HepG2 (cell line): ENCODE data around the gene LRP1B. TPM values are rescaled to one million over a fixed set of nuclear protein-coding genes. Genes with fewer than 3 reads are reported as not detected.

Experiments used
- ATAC-seq: fragments of 200-7000 bp; cut with Tn5 transposase; 3 replicates; pipeline ENCODE4 v1.9.1; 2020; ENCODE audit warnings: mild to moderate bottlenecking, moderate library complexity
- BruUV-seq: library from RNA; stranded (reverse); fragments of 400-500 nt; replicated peaks from 2 replicates; lab custom pipeline; 2021; lab: Mats Ljungman, UMichigan
- CTCF ChIA-PET: fragments of 300-600 bp; formaldehyde crosslinking; extraction: SDS; loops from one replicate; lab custom pipeline; 2021; ENCODE audit warnings: low total read pairs, inconsistent platforms, low intra/inter-chr PET ratio; lab: Yijun Ruan, JAX
- POLR2A ChIA-PET: fragments of 350-600 bp; sonication (Branson Sonifier 250); formaldehyde crosslinking; loops from one replicate; lab custom pipeline; 2020; ENCODE audit warnings: antibody characterized with exemption, inconsistent platforms; lab: Yijun Ruan, JAX
- DNase-seq: peaks from one replicate; pipeline ENCODE4 v3.0.0-alpha.2; 2015; ENCODE audit warnings: low spot score
- FAIRE-seq: peaks from 3 replicates; lab custom pipeline; 2011; peaks lifted over from hg19 to GRCh38; lab: Jason Lieb, UNC
- H2AFZ ChIP-seq: one replicate; pipeline ENCODE4 v1.6.1; 2011; ENCODE audit warnings: low read length, inconsistent platforms
- H3K27ac ChIP-seq: fragments of 300-600 bp; 3 replicates; pipeline ENCODE4 v1.8.0; 2011; ENCODE audit warnings: mixed run types, mild to moderate bottlenecking, mixed read lengths, low read length, inconsistent platforms; ENCODE audit not compliant: insufficient read depth; ENCODE audit errors: extremely low read length
- H3K27me3 ChIP-seq, 2 experiments: fragments of 200-600 bp in 1 of 2; 2 replicates in 1 of 2; 3 replicates in 1 of 2; pipeline versions ENCODE4 v1.6.0 to v1.8.0; 2011; ENCODE audit warnings: low read length in 2 of 2, mild to moderate bottlenecking in 2 of 2, moderate library complexity in 2 of 2, inconsistent platforms in 1 of 2; ENCODE audit not compliant: insufficient read depth in 2 of 2, control insufficient read depth in 1 of 2
- H3K36me3 ChIP-seq, 2 experiments: fragments of 200-600 bp in 1 of 2; replicated peaks in 1 of 2; 2 replicates in 1 of 2; 3 replicates in 1 of 2; pipeline versions ENCODE4 v1.5.1 to v1.8.0; 2011; ENCODE audit warnings: low read length in 2 of 2, inconsistent platforms in 1 of 2; ENCODE audit not compliant: insufficient read depth in 2 of 2, control insufficient read depth in 1 of 2
- H3K4me1 ChIP-seq: 2 replicates; pipeline ENCODE4 v1.5.1; 2012; ENCODE audit warnings: low read length, inconsistent platforms; ENCODE audit not compliant: insufficient read depth
- H3K4me2 ChIP-seq: 2 replicates; pipeline ENCODE4 v1.6.0; 2011; ENCODE audit warnings: low read depth, low read length, inconsistent platforms
- H3K4me3 ChIP-seq, 3 experiments: fragments of 200-600 bp in 1 of 3; sonication (generic), shearing (Covaris generic) in 1 of 3; replicated peaks in 1 of 3; 2 replicates each; pipeline ENCODE4 v1.5.1; 2011 to 2016; ENCODE audit warnings: low read length in 3 of 3, inconsistent platforms in 2 of 3, low read depth in 2 of 3, mild to moderate bottlenecking in 2 of 3, control low read depth in 1 of 3, mixed read lengths in 1 of 3; ENCODE audit not compliant: insufficient read depth in 1 of 3
- H3K79me2 ChIP-seq: one replicate; pipeline ENCODE4 v1.6.1; 2011; ENCODE audit warnings: low read length, inconsistent platforms; ENCODE audit not compliant: insufficient read depth
- H3K9ac ChIP-seq: 2 replicates; pipeline ENCODE4 v1.6.0; 2011; ENCODE audit warnings: mild to moderate bottlenecking, low read depth, low read length, inconsistent platforms; ENCODE audit not compliant: insufficient read depth
- H3K9me3 ChIP-seq: 2 replicates; pipeline ENCODE4 v1.5.1; 2012; ENCODE audit warnings: mild to moderate bottlenecking, low read length
- H4K20me1 ChIP-seq: 2 replicates; pipeline ENCODE4 v1.6.0; 2011; ENCODE audit warnings: inconsistent platforms, mild to moderate bottlenecking, low read length, moderate library complexity; ENCODE audit not compliant: insufficient read depth
- ARNT2 ChIP-seq: sonication (generic); formaldehyde crosslinking; IDR thresholded peaks from 2 replicates; pipeline ENCODE4 v1.8.0; 2022; ENCODE audit warnings: mild to moderate bottlenecking, low read depth, missing genetic modification reagents, moderate library complexity
- ATRX ChIP-seq: sonication (generic); formaldehyde crosslinking; IDR thresholded peaks from 2 replicates; pipeline ENCODE4 v1.4.0; 2020; ENCODE audit warnings: missing genetic modification reagents, borderline replicate concordance
- HCFC1 ChIP-seq: fragments of 150-350 bp; IDR thresholded peaks from 2 replicates; pipeline ENCODE4 v1.6.1; 2014; ENCODE audit warnings: low read depth, low read length
- HNF4A ChIP-seq: sonication (generic); formaldehyde crosslinking; IDR thresholded peaks from 2 replicates; pipeline ENCODE4 v1.4.0; 2020; ENCODE audit warnings: missing genetic modification reagents
- TIGD3 ChIP-seq: sonication (generic); formaldehyde crosslinking; IDR thresholded peaks from 2 replicates; pipeline ENCODE4 v1.5.1; 2020; ENCODE audit warnings: mild to moderate bottlenecking, missing genetic modification reagents, borderline replicate concordance
- ZFP36L2 ChIP-seq: sonication (generic); formaldehyde crosslinking; IDR thresholded peaks from 2 replicates; pipeline ENCODE4 v1.4.0; 2020; ENCODE audit warnings: missing genetic modification reagents
- ZNF205 ChIP-seq: IDR thresholded peaks from 2 replicates; pipeline ENCODE4 v1.6.1; 2018; ENCODE audit warnings: missing biosample characterization, missing genetic modification reagents
- ZNF496 ChIP-seq: sonication (generic); formaldehyde crosslinking; IDR thresholded peaks from 2 replicates; pipeline ENCODE4 v1.8.1; 2023; ENCODE audit warnings: mild to moderate bottlenecking, moderate library complexity, missing genetic modification reagents; ENCODE audit not compliant: insufficient replicate concordance
- ZNF564 ChIP-seq: sonication (generic); formaldehyde crosslinking; IDR thresholded peaks from 2 replicates; pipeline ENCODE4 v1.8.1; 2023; ENCODE audit warnings: mild to moderate bottlenecking, missing genetic modification reagents
- ZNF841 ChIP-seq: sonication (generic); formaldehyde crosslinking; IDR thresholded peaks from 2 replicates; pipeline ENCODE4 v1.8.1; 2023; ENCODE audit warnings: missing genetic modification reagents, borderline replicate concordance
- WGBS: methylation state at CpG from one replicate; pipeline ENCODE4 v1.1.6; 2017; ENCODE audit warnings: low lambda C conversion rate; 5-methylcytosine and 5-hydroxymethylcytosine counted together
- in situ Hi-C: cut with HindIII; loops from 2 replicates; pipeline ENCODE4 v1.10.0; 2017; ENCODE audit warnings: low pct_unique_long_range_greater_than_20kb; ENCODE audit not compliant: extremely low pct_ligation_motif_present
- intact Hi-C: fragments of 100-400 bp; cut with micrococcal nuclease; formaldehyde crosslinking; loops from one replicate; pipeline ENCODE4 v1.10.0; 2022; ENCODE audit not compliant: unreplicated experiment
- polyA plus RNA-seq, 8 experiments: library from polyadenylated mRNA; depleted of rRNA in 3 of 8; stranded (reverse) in 7 of 8; unstranded in 1 of 8; fragments of >200 nt; fragmentation: Illumina TruSeq in 4 of 8; extraction: Trizol in 4 of 8; gene quantifications; 2 replicates each; pipeline versions ENCODE4 v1.2.1 to v1.2.3, GENCODE V29; 2011 to 2016; ENCODE audit warnings: low read depth in 4 of 8, missing spikeins in 1 of 8, mixed read lengths in 1 of 8; ENCODE audit not compliant: insufficient read depth in 1 of 8
- total RNA-seq, 5 experiments: library from RNA; depleted of rRNA; stranded (reverse); fragments of >200 nt; fragmentation: Illumina TruSeq; extraction: Trizol; gene quantifications; 2 replicates each; pipeline ENCODE4 v1.2.3, GENCODE V29; 2016; ENCODE audit warnings: low read depth in 1 of 5

LRP1B gene
- total and polyA plus RNA-seq, 2 of the 13 experiments (the other 11 are each of a cell fraction or from before 2014, with no cell fraction given): 0.04 TPM; not detected in 1

GRCh38 chr2:140451324-140451723 lies 1679.5 kb downstream of the LRP1B start:
- Histone ChIP-seq H4K20me1 (no peaks in the 10 kb centered on the region), H3K27ac (no peak overlapping the region), H3K79me2 (no peaks in the 10 kb centered on the region), H2AFZ (no peak overlapping the region), H3K4me3 (no peak overlapping the region), H3K27me3 (no peaks in the 10 kb centered on the region), H3K4me1 (no peaks in the 10 kb centered on the region), H3K4me2 (no peak overlapping the region), H3K9me3 (no peaks in the 10 kb centered on the region), H3K36me3 (no peaks in the 10 kb centered on the region), H3K9ac (no peak overlapping the region)
- no peak for TF ChIP-seq ZNF564 (CRISPR knock-in tag)
- TF ChIP-seq HNF4A (CRISPR knock-in tag): no peak
- TF ChIP-seq ARNT2 (CRISPR knock-in tag): no peak
- no peak for TF ChIP-seq ZFP36L2 (CRISPR knock-in tag)
- no TSS peak for BruUV-seq
- DNase-seq (no peak), FAIRE-seq (no peak), ATAC-seq (no peak)
- in situ Hi-C loops: no loop called here
- POLR2A ChIA-PET: no interaction called here
- CTCF ChIA-PET: no interaction called here
- intact Hi-C loops: no loop called here

GRCh38 chr2:140442319-140442718 lies 1688.5 kb downstream of the LRP1B start:
- Histone ChIP-seq H3K9ac (no peak overlapping the region), H3K36me3 (no peaks in the 10 kb centered on the region), H3K4me3 (no peak overlapping the region), H3K4me2 (no peak overlapping the region)
- POLR2A ChIA-PET: no interaction called here
- ATAC-seq: no peak
- intact Hi-C loops: no loop called here
- TF ChIP-seq ATRX (CRISPR knock-in tag) (no peak), HCFC1 (no peak), ZNF205 (CRISPR knock-in tag) (no peak), ZNF496 (CRISPR knock-in tag) (no peak), ZNF841 (no peak), TIGD3 (no peak)
- TF ChIP-seq, all 625 proteins: peak for 0
- CTCF ChIA-PET: no interaction called here
- DNase-seq (no peak), FAIRE-seq (no peak)
- 4% methylated on average over 7 of the region's 7 CpGs for WGBS
- BruUV-seq: no TSS peak
- Histone ChIP-seq H4K20me1 (no peaks in the 10 kb centered on the region), H3K27ac (no peak overlapping the region), H3K4me1 (no peaks in the 10 kb centered on the region), H3K9me3 (no peaks in the 10 kb centered on the region), H2AFZ (peak overlapping the region; percentile 3), H3K79me2 (no peaks in the 10 kb centered on the region), H3K27me3 (no peaks in the 10 kb centered on the region)
- in situ Hi-C loops: no loop called here
